SK-N-SH (cell line): Measurements from ENCODE around the gene TOM1L2.

Source experiments
- CHD2 ChIP-seq: fragments of 150-350 bp; IDR thresholded peaks from 2 replicates; pipeline ENCODE4 v1.6.1; 2018; ENCODE audit warnings: low read length; ENCODE audit not compliant: partially characterized antibody
- CTCF ChIP-seq: fragments of 200-600 bp; sonication (generic); IDR thresholded peaks from 2 replicates; pipeline ENCODE4 v1.6.1; 2017; ENCODE audit warnings: antibody characterized with exemption, mild to moderate bottlenecking, moderate library complexity
- EP300 ChIP-seq, 2 experiments: IDR thresholded peaks; 2 replicates each; pipeline versions ENCODE4 v1.4.0 to v1.6.1; 2012; ENCODE audit warnings: borderline replicate concordance in 1 of 2, low read depth in 1 of 2, low read length in 1 of 2
- EZH2phosphoT487 ChIP-seq: fragments of 200-600 bp; sonication (generic); IDR thresholded peaks from 2 replicates; pipeline ENCODE4 v1.6.1; 2017; ENCODE audit warnings: low read depth, mixed run types, mild to moderate bottlenecking, antibody characterized with exemption, moderate library complexity, borderline replicate concordance
- GABPA ChIP-seq: IDR thresholded peaks from 2 replicates; pipeline ENCODE4 v1.4.0; 2012; ENCODE audit warnings: low read depth, mild to moderate bottlenecking
- MAX ChIP-seq: IDR thresholded peaks from 2 replicates; pipeline ENCODE4 v1.4.0; 2012; ENCODE audit warnings: low read depth
- PBX3 ChIP-seq: IDR thresholded peaks from 2 replicates; pipeline ENCODE4; 2012
- RXRA ChIP-seq: IDR thresholded peaks from 2 replicates; pipeline ENCODE4 v1.4.0; 2012; ENCODE audit warnings: low read depth, mild to moderate bottlenecking, borderline replicate concordance
- TAF1 ChIP-seq: IDR thresholded peaks from 2 replicates; pipeline ENCODE4 v1.6.1; 2012; ENCODE audit warnings: low read depth, mild to moderate bottlenecking, low read length, moderate library complexity, borderline replicate concordance
- TEAD4 ChIP-seq: IDR thresholded peaks from 2 replicates; pipeline ENCODE4 v1.4.0; 2012; ENCODE audit warnings: mild to moderate bottlenecking, borderline replicate concordance; ENCODE audit not compliant: insufficient read depth

GRCh38 chr17:17813055-17813724 is 159.0 kb downstream of the TOM1L2 start:
- TF ChIP-seq CTCF = no peak
- TF ChIP-seq CHD2 = no peak
- no peak for TF ChIP-seq GABPA
- TF ChIP-seq MAX = no peak
- TF ChIP-seq TEAD4 = no peak
- no peak for TF ChIP-seq EZH2phosphoT487
- no peak for TF ChIP-seq EP300 (IDR thresholded peaks at IDR 0.05; ENCODE audit: borderline replicate concordance in 1 of 2, low read depth in 1 of 2, low read length in 1 of 2)
- TF ChIP-seq PBX3 = no peak
- no peak for TF ChIP-seq RXRA
- no peak for TF ChIP-seq TAF1
